Measurements from ENCODE around the gene VAMP8. TPM values are rescaled to one million over a fixed set of nuclear protein-coding genes. Genes with fewer than 3 reads are reported as not detected.

VAMP8 gene
- total and polyA plus RNA-seq, 2 experiments from 2014 or later = 1.2 to 1.7 TPM

- H3K79me2 ChIP-seq (ENCODE audit: insufficient read depth) = peaks cover 13% of the 10 kb centered on the region; the same call in 1 of the 2 replicates
- peak overlapping the region; percentile 65 for H3K27ac ChIP-seq
- WGBS, 2 experiments (ENCODE audit: low coverage in 1 of 2, low lambda C conversion rate in 2 of 2, missing lambda C conversion rate in 2 of 2) = 81 to 85% methylated on average over 10 of the region's 10 CpGs
- H3F3A ChIP-seq (ENCODE audit: insufficient read depth) = peaks cover 78% of the 10 kb centered on the region
- DNase-seq = no peak
- no peaks in the 10 kb centered on the region for H3K9me3 ChIP-seq (ENCODE audit: low read depth)
- H2AFZ ChIP-seq = no peak overlapping the region
- no peaks in the 10 kb centered on the region for H3K9me2 ChIP-seq (ENCODE audit: insufficient read depth)
- TF ChIP-seq EZH2 (IDR thresholded peaks at IDR 0.05; ENCODE audit: insufficient read depth, poor library complexity, severe bottlenecking) (no peak), EZH2phosphoT487 (IDR thresholded peaks at IDR 0.05; ENCODE audit: insufficient read depth, low read depth) (no peak)
- peak overlapping the region; percentile 55 for H3K4me2 ChIP-seq (ENCODE audit: unreplicated experiment)
- no peaks in the 10 kb centered on the region for H4K20me1 ChIP-seq (ENCODE audit: insufficient read depth)
- H3K9ac ChIP-seq = no peak overlapping the region
- H3K4me3 ChIP-seq = no peak overlapping the region
- in situ Hi-C loops (cut with MboI) = loop anchor here (5.0 kb wide), 1 partner anchor 127 kb away; no protein-coding TSS in a partner anchor
- H3K4me1 ChIP-seq (ENCODE audit: insufficient read depth) = peaks cover 27% of the 10 kb centered on the region
- no peaks in the 10 kb centered on the region for H3K27me3 ChIP-seq (replicated peaks; ENCODE audit: insufficient read depth)
- peaks cover 34% of the 10 kb centered on the region for H3K36me3 ChIP-seq (ENCODE audit: low read depth)
These were observed 28.3 kb upstream of the VAMP8 start for GRCh38 chr2:85549095-85549494.

DNA sequence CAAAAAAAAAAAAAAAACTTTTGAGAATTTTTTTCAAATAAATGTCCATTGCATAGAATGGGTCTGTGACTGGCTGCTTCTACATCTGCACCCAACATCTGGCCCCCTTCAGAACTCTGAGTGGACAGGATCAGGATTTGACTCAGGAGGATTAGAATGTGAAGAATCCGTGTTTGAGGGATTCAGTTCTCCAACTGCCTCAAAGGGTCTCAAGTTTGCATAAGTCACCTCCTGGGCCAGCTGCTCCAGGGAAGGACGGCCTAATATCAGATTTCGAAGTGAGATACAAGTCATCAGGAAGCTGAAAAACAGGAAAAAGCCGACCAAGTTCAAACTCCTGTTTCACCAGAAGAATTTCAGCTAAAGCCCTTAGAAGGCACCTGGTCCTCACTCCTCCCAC, 27.6 kb upstream of the VAMP8 start:
- H3K4me2 ChIP-seq (ENCODE audit: unreplicated experiment) = peak overlapping the region; percentile 55
- H3K9me3 ChIP-seq (ENCODE audit: low read depth) = no peaks in the 10 kb centered on the region
- no peaks in the 10 kb centered on the region for H3K9me2 ChIP-seq (ENCODE audit: insufficient read depth)
- peaks cover 30% of the 10 kb centered on the region for H3K36me3 ChIP-seq (ENCODE audit: low read depth)
- peak overlapping the region; percentile 65 for H3K27ac ChIP-seq
- no peak for TF ChIP-seq EZH2 (IDR thresholded peaks at IDR 0.05; ENCODE audit: insufficient read depth, poor library complexity, severe bottlenecking)
- TF ChIP-seq EZH2phosphoT487 (IDR thresholded peaks at IDR 0.05; ENCODE audit: insufficient read depth, low read depth) = no peak
- H3K9ac ChIP-seq = peak overlapping the region; percentile 28; the same call in 1 of the 2 replicates
- WGBS, 2 experiments (ENCODE audit: low coverage in 1 of 2, low lambda C conversion rate in 2 of 2, missing lambda C conversion rate in 2 of 2) = 3 to 7% methylated on average over 4 of the region's 4 CpGs
- in situ Hi-C loops (cut with MboI) = loop anchor here (5.0 kb wide), 1 partner anchor 128 kb away; no protein-coding TSS in a partner anchor
- peaks cover 24% of the 10 kb centered on the region for H3K4me1 ChIP-seq (ENCODE audit: insufficient read depth)
- peak; percentile 88 for DNase-seq
- H4K20me1 ChIP-seq (ENCODE audit: insufficient read depth) = no peaks in the 10 kb centered on the region
- H3K27me3 ChIP-seq (replicated peaks; ENCODE audit: insufficient read depth) = no peaks in the 10 kb centered on the region
- H3K79me2 ChIP-seq (ENCODE audit: insufficient read depth) = peaks cover 8% of the 10 kb centered on the region; the same call in 1 of the 2 replicates
- H2AFZ ChIP-seq = no peak overlapping the region
- no peak overlapping the region for H3K4me3 ChIP-seq
- peaks cover 71% of the 10 kb centered on the region for H3F3A ChIP-seq (ENCODE audit: insufficient read depth)

GRCh38 chr2:85550486-85550885, 26.9 kb upstream of the VAMP8 start:
- no peaks in the 10 kb centered on the region for H4K20me1 ChIP-seq (ENCODE audit: insufficient read depth)
- H3K4me3 ChIP-seq = no peak overlapping the region
- H3K4me2 ChIP-seq (ENCODE audit: unreplicated experiment) = peak overlapping the region; percentile 55
- H3K79me2 ChIP-seq (ENCODE audit: insufficient read depth) = peaks cover 12% of the 10 kb centered on the region; the same call in 1 of the 2 replicates
- H3K9me2 ChIP-seq (ENCODE audit: insufficient read depth) = no peaks in the 10 kb centered on the region
- no peak overlapping the region for H2AFZ ChIP-seq
- H3K9me3 ChIP-seq (ENCODE audit: low read depth) = no peaks in the 10 kb centered on the region
- peaks cover 24% of the 10 kb centered on the region for H3K36me3 ChIP-seq (ENCODE audit: low read depth)
- no peak overlapping the region for H3K9ac ChIP-seq
- peaks cover 64% of the 10 kb centered on the region for H3F3A ChIP-seq (ENCODE audit: insufficient read depth)
- in situ Hi-C loops (cut with MboI) = no loop called here
- no peaks in the 10 kb centered on the region for H3K27me3 ChIP-seq (replicated peaks; ENCODE audit: insufficient read depth)
- 92 to 93% methylated on average over 10 of the region's 10 CpGs for WGBS, 2 experiments (ENCODE audit: low coverage in 1 of 2, low lambda C conversion rate in 2 of 2, missing lambda C conversion rate in 2 of 2)
- DNase-seq = no peak
- peak overlapping the region; percentile 65 for H3K27ac ChIP-seq
- TF ChIP-seq EZH2phosphoT487 (IDR thresholded peaks at IDR 0.05; ENCODE audit: insufficient read depth, low read depth) (no peak), EZH2 (IDR thresholded peaks at IDR 0.05; ENCODE audit: insufficient read depth, poor library complexity, severe bottlenecking) (no peak)
- peaks cover 24% of the 10 kb centered on the region for H3K4me1 ChIP-seq (ENCODE audit: insufficient read depth)

DNA sequence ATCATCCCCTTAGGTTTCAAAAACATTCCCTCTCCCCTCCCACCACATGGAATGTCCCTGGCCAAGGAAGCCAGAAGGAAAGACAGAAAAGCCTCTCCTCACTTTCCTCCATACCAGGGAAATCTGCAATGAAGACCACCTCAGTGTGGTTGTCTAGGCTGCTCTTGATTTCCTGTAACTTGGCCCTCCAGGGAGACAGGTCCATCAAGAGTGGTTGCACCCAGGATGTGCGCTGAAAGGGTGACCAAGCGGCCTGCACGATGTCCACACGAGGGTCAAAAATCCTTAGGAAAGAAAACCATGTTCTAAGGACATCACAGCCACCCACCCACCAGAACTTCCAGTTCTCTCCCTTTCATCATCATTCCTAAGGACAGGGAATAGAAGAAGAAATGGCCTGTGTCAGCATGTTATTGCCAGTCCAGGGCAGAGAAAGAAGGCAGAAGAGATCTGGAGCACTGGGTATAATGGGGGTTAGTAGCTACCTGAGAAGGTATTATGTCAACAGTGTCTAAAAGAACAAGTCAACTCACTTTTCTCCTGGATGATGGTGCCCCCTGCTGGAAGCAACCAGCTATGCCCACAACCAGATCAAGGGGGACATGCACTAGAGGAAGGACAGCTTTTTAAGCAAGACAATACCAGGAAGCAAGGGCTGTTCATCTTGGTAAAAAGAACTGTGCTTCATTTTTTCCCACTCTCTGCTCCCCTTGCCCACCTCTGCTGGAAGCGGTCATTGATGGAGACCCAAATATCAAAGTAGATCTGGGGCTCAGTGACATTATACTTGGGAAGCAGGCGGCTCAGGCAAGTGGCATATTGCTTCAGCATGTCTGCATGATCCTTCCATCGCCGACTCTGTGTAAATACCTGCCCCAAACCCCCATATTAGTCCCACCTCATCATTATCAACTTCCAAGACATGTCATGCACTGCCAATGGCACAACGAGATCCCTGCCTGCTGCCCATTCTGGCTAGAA, 25.4 kb upstream of the VAMP8 start:
- in situ Hi-C loops (cut with MboI) = no loop called here
- Histone ChIP-seq H3F3A (ENCODE audit: insufficient read depth) (peaks cover 49% of the 10 kb centered on the region), H2AFZ (no peak overlapping the region), H3K4me3 (no peak overlapping the region), H3K36me3 (ENCODE audit: low read depth) (peaks cover 16% of the 10 kb centered on the region), H3K27ac (no peak overlapping the region), H3K27me3 (replicated peaks; ENCODE audit: insufficient read depth) (no peaks in the 10 kb centered on the region), H4K20me1 (ENCODE audit: insufficient read depth) (no peaks in the 10 kb centered on the region), H3K4me1 (ENCODE audit: insufficient read depth) (peaks cover 24% of the 10 kb centered on the region), H3K4me2 (ENCODE audit: unreplicated experiment) (no peak overlapping the region), H3K9me3 (ENCODE audit: low read depth) (no peaks in the 10 kb centered on the region), H3K9ac (no peak overlapping the region), H3K9me2 (ENCODE audit: insufficient read depth) (no peaks in the 10 kb centered on the region), H3K79me2 (ENCODE audit: insufficient read depth) (peaks cover 27% of the 10 kb centered on the region)
- peak; percentile 67 for DNase-seq
- 62 to 64% methylated on average over 9 of the region's 9 CpGs for WGBS, 2 experiments (ENCODE audit: low coverage in 1 of 2, low lambda C conversion rate in 2 of 2, missing lambda C conversion rate in 2 of 2)
- TF ChIP-seq EZH2phosphoT487 (IDR thresholded peaks at IDR 0.05; ENCODE audit: insufficient read depth, low read depth) = no peak
- no peak for TF ChIP-seq EZH2 (IDR thresholded peaks at IDR 0.05; ENCODE audit: insufficient read depth, poor library complexity, severe bottlenecking)

Data from GM23248 (cell line).